GM12872 (cell line): ENCODE measurements around the gene SEL1L2.

Experiments used
- CTCF ChIP-seq: IDR thresholded peaks from 3 replicates; pipeline ENCODE4 v1.5.1; 2011; ENCODE audit warnings: low read depth, mild to moderate bottlenecking, low read length, moderate library complexity; ENCODE audit not compliant: insufficient read depth

SEL1L2 gene

GRCh38 chr20:13816757-13817156, 173.7 kb downstream of the SEL1L2 start:
- no peak for TF ChIP-seq CTCF

GRCh38 chr20:13814672-13815071, 175.7 kb downstream of the SEL1L2 start:
- TF ChIP-seq CTCF, result no peak

GRCh38 chr20:13813910-13814309, 176.5 kb downstream of the SEL1L2 start:
- no peak for TF ChIP-seq CTCF

- TF ChIP-seq CTCF, result no peak
These were observed 180.0 kb downstream of the SEL1L2 start for GRCh38 chr20:13810446-13810845.

GRCh38 chr20:13809855-13810254, 180.6 kb downstream of the SEL1L2 start:
- TF ChIP-seq CTCF, result no peak

- TF ChIP-seq CTCF, result no peak
These were observed 181.0 kb downstream of the SEL1L2 start for GRCh38 chr20:13809373-13809772.

- no peak for TF ChIP-seq CTCF
These were observed 189.7 kb downstream of the SEL1L2 start for GRCh38 chr20:13800728-13801134.

- no peak for TF ChIP-seq CTCF
These were observed 190.4 kb downstream of the SEL1L2 start for GRCh38 chr20:13799974-13800373.
